Stimulated activated effector memory CD8-positive, alpha-beta T cell treated with anti-CD3 and anti-CD28 coated beads, Interleukin-12 subunit alpha, Interleukin-12 subunit beta, amount 100 ng/mL, for 72 hours (primary cell): ENCODE results near the gene TMEFF2.
"Not testable (repeated sequence)": the region's sequence is repeated elsewhere in the genome, so short reads cannot be mapped to it uniquely, and the experiment has no call there.

Source experiments
- ATAC-seq: fragments of 150-1000 bp; cut with Tn5 transposase; 2 replicates; pipeline ENCODE4 v1.10.0; 2021
- DNase-seq, 2 donors: peaks; one replicate each; pipeline ENCODE4 v3.0.0; 2021 to 2022; ENCODE audit warnings: low spot score in 2 of 2
- H3K27ac Mint-ChIP-seq: one replicate; pipeline ENCODE4 v1.8.0; 2022; ENCODE audit warnings: mild to moderate bottlenecking, mixed read lengths
- H3K36me3 Mint-ChIP-seq: one replicate; pipeline ENCODE4 v1.8.0; 2022; ENCODE audit warnings: mild to moderate bottlenecking, mixed read lengths
- H3K4me1 Mint-ChIP-seq: one replicate; pipeline ENCODE4 v1.8.0; 2022; ENCODE audit warnings: mixed read lengths
- H3K4me3 Mint-ChIP-seq: one replicate; pipeline ENCODE4 v1.8.0; 2022; ENCODE audit warnings: mild to moderate bottlenecking, mixed read lengths
- H3K9me3 Mint-ChIP-seq: one replicate; pipeline ENCODE4 v1.8.0; 2022; ENCODE audit warnings: mixed read lengths

Gene TMEFF2

DNA sequence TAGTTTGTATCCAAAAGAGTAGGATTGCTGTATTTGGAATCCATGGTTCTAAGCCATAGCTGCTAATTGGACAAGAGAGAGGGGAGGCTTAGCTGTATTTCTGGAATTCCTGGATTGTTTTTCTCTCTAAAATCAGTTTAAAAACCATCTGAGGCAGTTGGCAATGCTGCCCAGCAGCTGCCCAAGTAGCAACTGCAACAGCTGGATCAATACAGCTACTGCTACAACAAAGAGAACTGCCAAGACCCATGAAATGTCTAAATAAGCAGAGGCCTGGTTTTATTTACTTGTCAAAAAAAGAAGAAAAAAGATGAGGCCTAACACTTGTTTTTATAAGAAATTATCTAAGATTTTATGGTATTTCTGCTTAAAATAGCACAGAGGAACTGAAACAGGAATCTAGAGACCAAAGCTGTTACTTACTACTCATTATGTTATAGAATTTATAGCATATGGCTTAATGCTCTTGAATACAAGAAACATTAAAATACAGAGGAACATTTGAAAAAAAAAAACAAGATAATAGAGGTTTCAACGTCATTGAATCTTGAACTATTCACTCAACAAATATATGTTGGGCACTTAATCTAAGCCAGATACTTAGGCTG, 39.1 kb downstream of the TMEFF2 start:
- no peak overlapping the region for H3K27ac Mint-ChIP-seq
- no peak for DNase-seq
- H3K4me3 Mint-ChIP-seq: no peak overlapping the region
- no peaks in the 10 kb centered on the region for H3K9me3 Mint-ChIP-seq
- ATAC-seq: no peak
- H3K4me1 Mint-ChIP-seq: no peaks in the 10 kb centered on the region
- no peaks in the 10 kb centered on the region for H3K36me3 Mint-ChIP-seq

DNA sequence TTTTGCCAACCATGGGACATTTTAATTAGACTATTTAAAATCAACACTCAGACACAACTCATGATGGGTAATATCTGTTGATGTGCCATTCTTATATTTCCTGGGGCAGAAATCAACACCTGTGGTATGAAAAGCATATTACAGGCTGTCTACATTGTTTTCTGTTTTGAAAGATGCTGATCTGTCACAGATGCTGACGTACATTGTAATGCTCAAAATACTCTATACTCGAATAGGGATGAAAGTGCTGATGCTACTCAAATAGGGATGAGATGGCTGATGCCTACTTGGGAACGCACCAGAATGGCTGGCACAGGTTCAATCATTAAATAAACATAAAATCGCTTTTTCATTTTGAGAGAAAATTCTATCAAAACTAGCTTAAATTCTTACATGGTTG, 41.2 kb downstream of the TMEFF2 start:
- no peak overlapping the region for H3K4me3 Mint-ChIP-seq
- H3K4me1 Mint-ChIP-seq: no peaks in the 10 kb centered on the region
- H3K36me3 Mint-ChIP-seq: no peaks in the 10 kb centered on the region
- H3K9me3 Mint-ChIP-seq: no peaks in the 10 kb centered on the region
- H3K27ac Mint-ChIP-seq: no peak overlapping the region
- DNase-seq (no peak), ATAC-seq (no peak)

DNA sequence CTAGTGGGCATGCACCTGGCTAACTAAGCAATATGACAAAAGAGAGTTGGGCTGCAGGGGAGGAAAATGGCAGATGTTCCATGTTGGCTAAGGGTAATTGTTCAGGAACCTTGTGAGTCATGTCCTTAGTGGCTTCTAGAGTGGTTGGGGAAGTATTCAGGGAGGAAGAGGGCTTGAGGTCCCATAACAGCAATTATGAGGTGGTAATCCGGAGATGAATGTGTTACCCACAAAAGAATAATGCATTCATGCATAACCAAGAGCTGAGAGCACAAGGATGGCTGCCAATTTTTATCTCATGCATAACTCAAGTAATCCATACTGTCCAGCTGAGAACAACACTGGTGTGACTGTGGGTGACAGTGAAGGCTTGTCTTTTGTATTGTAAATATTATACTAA, 42.9 kb downstream of the TMEFF2 start:
- Mint-ChIP-seq H3K36me3 (no peaks in the 10 kb centered on the region), H3K4me1 (no peaks in the 10 kb centered on the region), H3K4me3 (no peak overlapping the region), H3K27ac (no peak overlapping the region), H3K9me3 (no peaks in the 10 kb centered on the region)
- no peak for DNase-seq
- ATAC-seq: peak; percentile 51

DNA sequence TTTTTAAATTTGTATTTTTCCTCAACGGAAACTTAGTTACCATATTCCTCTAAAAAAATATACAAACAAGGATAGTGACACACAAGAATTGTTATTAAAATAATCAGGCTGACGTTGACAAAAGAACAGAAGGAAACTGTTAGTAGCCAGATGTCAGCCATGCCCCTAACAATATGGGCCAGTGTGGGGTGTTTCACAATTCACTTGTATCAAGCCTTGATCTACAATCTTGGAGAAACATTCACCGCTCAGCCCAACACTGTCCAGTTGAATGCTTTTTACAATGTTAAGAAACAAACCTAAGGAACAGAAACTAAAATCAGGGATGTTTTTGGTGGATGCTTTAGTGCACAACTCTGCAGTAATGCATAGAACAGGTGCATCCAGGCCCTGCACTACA, 44.6 kb downstream of the TMEFF2 start:
- H3K9me3 Mint-ChIP-seq: no peaks in the 10 kb centered on the region
- no peak for DNase-seq
- no peaks in the 10 kb centered on the region for H3K4me1 Mint-ChIP-seq
- no peak overlapping the region for H3K27ac Mint-ChIP-seq
- no peaks in the 10 kb centered on the region for H3K36me3 Mint-ChIP-seq
- H3K4me3 Mint-ChIP-seq: no peak overlapping the region
- no peak for ATAC-seq

DNA sequence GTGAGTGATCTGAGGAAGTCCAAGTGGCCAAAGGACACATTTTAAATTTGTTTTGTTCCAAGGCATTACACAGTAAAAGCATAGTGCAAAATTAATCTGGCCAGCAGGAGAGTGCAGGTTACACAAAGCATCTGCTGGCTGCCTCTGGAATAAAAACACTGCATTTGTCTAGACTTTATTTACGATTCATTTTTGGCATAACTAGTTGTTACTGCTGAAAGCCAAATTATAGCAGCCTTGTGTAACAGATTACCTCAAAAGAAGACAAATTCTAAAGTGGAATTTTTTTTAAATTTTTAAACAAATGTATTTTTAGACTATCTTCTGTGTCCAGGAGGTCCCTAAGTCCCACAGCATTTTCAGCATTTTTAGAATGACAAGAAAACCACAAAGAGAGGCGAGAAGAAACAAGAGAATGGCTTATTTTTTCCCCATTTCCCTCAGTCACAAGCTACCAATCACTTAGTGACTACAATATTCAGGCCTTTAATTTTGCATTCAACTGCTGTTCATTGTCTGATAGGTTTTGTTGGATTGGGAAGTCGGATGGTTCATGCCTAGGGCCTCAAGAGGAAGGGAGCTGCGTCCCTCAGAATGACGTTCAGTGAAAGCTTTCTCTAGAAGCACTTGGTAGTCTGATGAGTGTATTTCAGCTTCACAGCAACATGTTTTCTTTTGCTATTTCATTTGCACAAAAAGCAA, 46.0 kb downstream of the TMEFF2 start:
- Mint-ChIP-seq H3K36me3 (no peaks in the 10 kb centered on the region), H3K4me3 (no peak overlapping the region), H3K9me3 (no peaks in the 10 kb centered on the region), H3K27ac (no peak overlapping the region), H3K4me1 (no peaks in the 10 kb centered on the region)
- ATAC-seq: no peak
- DNase-seq: no peak

DNA sequence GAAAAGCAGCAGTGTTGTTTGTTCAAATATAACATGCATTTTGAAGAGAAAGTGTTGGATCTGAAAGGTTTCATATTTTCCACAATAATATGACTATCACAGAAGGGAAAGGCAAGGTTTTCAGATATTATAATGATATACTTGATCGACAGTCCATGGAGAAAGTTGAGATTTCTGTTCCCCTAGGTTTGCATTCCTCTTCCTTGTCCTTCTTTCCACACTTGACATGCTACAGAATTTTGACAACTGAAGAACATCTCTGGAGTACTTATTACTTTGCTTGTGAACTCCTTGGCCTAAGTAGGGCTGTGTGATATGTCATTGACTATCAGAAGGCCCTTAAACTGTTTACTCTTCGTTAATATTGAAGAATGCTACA, 46.5 kb downstream of the TMEFF2 start:
- DNase-seq (no peak), ATAC-seq (no peak)
- H3K4me3 Mint-ChIP-seq: no peak overlapping the region
- H3K27ac Mint-ChIP-seq: no peak overlapping the region
- no peaks in the 10 kb centered on the region for H3K9me3 Mint-ChIP-seq
- H3K36me3 Mint-ChIP-seq: no peaks in the 10 kb centered on the region
- no peaks in the 10 kb centered on the region for H3K4me1 Mint-ChIP-seq

DNA sequence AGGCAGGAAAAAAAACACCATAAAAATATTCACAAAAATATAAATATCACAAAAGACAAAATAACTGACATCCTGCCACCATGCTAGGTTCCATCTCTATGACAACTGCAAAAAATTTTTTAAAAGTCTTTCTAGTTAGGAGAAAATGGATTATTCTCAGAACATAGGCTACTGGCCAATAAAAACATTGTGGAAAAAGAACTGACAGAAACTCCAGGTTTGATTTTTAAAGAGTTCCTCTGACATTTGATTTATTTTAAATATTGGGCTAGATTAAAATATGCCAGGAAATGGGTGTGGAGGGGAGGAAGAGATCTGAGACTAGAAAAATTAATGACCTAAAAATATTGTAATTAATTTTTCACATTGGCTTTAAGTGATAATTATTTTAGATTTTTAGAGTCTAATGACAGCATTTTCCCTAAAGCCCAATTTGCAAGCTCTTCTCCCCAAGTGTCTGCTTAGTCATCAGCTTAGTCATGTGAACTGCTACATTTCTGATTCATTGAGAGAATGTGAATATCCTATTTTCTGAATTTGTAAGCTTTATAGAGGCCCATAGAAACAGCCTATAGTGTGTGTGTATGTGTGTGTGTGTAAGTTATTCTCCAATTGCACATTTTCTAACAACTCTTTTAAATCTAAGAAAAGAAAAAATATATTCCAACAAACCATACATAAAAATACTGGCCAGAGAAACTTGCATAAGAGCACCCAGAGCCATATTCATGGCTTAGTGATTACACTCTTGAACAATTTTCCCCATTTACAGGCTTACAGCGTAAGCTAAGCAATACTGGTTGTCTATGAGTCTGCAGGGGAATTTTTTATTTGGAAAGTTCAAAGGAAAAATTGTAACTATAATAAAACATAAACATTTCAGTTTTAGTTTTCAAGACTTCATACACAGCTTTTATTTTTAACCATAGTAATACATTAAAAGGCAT, 48.4 kb downstream of the TMEFF2 start:
- Mint-ChIP-seq H3K36me3 (no peaks in the 10 kb centered on the region), H3K9me3 (no peaks in the 10 kb centered on the region), H3K27ac (no peak overlapping the region), H3K4me3 (no peak overlapping the region), H3K4me1 (no peaks in the 10 kb centered on the region)
- ATAC-seq (peak; percentile 73), DNase-seq (no peak)

DNA sequence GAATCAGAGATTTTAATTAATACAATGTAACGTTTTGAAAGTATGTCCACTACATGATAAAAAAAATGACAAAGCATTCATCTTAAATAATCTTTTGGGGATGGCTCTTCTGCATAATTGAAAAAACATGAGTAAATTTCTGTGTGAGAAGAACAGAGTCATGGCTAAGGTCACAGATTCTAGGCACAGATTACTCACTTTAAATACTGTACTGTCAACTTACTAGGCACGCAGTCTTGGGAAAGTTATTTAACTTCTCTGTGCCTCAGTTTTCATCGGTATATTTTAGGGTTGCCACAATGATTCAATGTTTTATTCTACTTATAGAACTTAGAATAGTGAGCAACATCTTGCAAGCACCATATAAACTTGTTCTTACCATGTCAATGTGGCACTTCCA, 49.2 kb downstream of the TMEFF2 start:
- H3K4me3 Mint-ChIP-seq: no peak overlapping the region
- no peaks in the 10 kb centered on the region for H3K36me3 Mint-ChIP-seq
- ATAC-seq (no peak), DNase-seq (no peak)
- no peaks in the 10 kb centered on the region for H3K9me3 Mint-ChIP-seq
- no peaks in the 10 kb centered on the region for H3K4me1 Mint-ChIP-seq
- no peak overlapping the region for H3K27ac Mint-ChIP-seq

DNA sequence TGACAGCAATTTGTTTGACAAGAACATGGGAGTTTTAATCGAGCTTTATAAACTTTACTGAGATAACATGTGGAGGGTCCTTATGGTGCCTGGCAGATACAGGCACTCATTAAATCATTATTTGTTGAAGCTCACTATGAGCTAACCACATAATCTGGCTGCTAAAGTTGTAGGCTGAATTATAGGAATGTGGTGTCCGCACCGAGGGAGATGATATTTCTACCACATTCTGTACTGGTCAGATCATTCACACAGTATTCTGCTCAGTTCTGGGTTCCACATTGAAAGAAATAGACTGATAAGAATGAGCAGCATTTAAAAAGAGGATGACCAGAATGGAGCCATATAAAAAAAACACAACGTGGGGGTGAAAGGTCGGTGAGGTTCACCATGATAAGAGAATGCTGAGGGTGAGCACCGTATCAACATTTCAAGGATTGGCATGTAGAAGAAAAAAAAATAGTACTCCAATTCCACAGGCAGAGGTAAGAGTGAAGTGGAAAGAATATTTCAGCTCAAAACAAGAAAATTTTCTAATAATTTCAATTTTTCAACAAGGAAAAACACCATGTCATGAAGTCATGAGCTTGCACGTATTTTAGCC, 54.4 kb downstream of the TMEFF2 start:
- no peaks in the 10 kb centered on the region for H3K9me3 Mint-ChIP-seq
- no peak overlapping the region for H3K4me3 Mint-ChIP-seq
- no peak overlapping the region for H3K27ac Mint-ChIP-seq
- no peak for DNase-seq
- H3K36me3 Mint-ChIP-seq: no peaks in the 10 kb centered on the region
- no peaks in the 10 kb centered on the region for H3K4me1 Mint-ChIP-seq
- ATAC-seq: no peak

DNA sequence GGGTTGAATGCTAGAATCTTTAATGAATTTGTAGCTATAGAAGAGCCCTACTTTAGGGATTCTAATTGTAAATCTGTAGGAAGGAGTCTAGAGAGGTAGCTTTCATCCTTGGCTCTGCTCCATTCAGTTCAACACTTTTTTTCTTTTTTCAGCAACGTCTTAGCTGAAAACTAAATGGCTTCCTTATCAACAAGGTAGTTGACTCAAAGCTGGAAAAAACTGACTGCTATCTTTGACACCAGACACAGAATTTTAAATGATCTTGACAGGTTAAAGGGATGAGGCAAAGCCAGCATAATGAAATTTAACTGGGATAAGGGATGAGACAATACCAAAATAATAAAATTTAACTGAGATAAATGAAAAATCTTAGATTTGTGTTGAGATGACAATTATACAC, 54.9 kb downstream of the TMEFF2 start:
- no peak overlapping the region for H3K27ac Mint-ChIP-seq
- no peak for DNase-seq
- H3K9me3 Mint-ChIP-seq: no peaks in the 10 kb centered on the region
- no peak overlapping the region for H3K4me3 Mint-ChIP-seq
- H3K36me3 Mint-ChIP-seq: no peaks in the 10 kb centered on the region
- no peaks in the 10 kb centered on the region for H3K4me1 Mint-ChIP-seq
- no peak for ATAC-seq

DNA sequence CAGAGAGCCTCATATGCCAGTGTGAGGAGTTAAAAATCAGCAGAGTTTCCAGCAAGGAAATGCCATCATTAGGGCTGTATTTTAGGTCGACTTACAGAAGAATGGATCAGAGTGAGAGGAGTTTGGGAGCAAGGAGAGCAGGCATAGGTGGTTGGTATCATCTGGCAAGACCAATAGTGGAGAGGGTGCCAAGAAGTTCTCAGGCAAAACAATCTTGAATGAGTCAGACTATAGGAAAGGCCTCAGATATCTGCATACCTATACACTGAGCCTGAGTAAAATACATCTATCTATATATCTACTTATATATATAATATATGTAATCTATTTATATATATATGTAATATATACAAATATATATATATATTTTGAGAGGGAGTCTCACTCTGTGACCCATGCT, 57.3 kb downstream of the TMEFF2 start:
- H3K27ac Mint-ChIP-seq: no peak overlapping the region
- no peak overlapping the region for H3K4me3 Mint-ChIP-seq
- H3K36me3 Mint-ChIP-seq: no peaks in the 10 kb centered on the region
- DNase-seq: no peak
- no peaks in the 10 kb centered on the region for H3K9me3 Mint-ChIP-seq
- H3K4me1 Mint-ChIP-seq: no peaks in the 10 kb centered on the region
- no peak for ATAC-seq

DNA sequence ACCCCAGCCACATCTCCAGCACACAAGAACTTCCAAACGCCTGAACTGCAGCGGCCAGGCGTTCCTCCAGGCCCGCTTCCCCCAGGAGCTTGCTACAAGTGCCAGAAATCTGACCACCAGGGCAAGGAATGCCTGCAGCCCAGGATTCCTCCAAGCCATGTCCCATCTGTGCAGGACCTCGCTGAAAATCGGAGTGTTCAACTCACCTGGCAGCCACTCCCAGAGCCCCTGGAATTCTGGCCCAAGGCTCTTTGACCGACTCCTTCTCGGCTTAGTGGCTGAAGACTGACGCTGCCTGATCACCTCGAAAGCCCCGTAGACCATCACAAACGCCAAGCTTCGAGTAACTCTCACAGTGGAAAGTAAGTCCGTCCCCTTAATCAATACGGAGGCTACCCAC, 62.1 kb downstream of the TMEFF2 start:
- not testable (repeated sequence) for H3K9me3 Mint-ChIP-seq, H3K27ac Mint-ChIP-seq, H3K4me1 Mint-ChIP-seq, H3K4me3 Mint-ChIP-seq, ATAC-seq, H3K36me3 Mint-ChIP-seq, DNase-seq

DNA sequence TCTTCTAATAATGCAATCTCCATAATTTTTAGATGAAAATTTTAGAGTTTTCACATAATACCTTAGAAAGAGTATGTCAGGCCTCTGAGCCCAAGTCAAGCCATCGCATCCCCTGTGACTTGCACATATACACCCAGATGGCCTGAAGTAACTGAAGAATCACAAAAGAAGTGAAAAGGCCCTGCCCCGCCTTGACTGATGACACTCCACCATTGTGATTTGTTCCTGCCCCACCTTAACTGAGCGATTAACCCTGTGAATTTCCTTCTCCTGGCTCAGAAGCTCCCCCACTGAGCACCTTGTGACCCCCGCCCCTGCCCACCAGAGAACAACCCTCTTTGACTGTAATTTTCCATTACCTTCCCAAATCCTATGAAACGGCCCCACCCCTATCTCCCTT, 64.4 kb downstream of the TMEFF2 start:
- H3K4me1 Mint-ChIP-seq, ATAC-seq, H3K27ac Mint-ChIP-seq, DNase-seq, H3K36me3 Mint-ChIP-seq, H3K9me3 Mint-ChIP-seq, H3K4me3 Mint-ChIP-seq: not testable (repeated sequence)

DNA sequence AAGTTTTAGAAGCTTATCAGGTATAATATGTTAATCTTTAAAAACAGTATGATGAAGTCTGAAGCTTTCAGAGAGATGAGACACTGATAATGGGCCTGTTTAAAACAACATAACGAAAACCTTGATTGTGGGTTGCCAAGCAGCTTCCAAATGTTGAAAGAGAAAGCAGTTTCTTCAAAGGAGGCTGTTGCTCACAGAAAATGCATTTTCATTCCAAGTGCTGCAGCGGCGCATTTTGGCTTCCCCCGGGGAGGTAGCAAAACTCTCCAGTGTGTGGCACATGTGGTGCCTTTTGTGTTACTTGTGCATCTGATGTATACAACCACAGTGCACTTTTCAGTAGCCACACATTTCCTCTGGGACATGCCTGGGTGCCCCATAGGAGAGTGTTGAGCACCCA, 66.1 kb downstream of the TMEFF2 start:
- Mint-ChIP-seq H3K4me3 (no peak overlapping the region), H3K27ac (no peak overlapping the region), H3K4me1 (no peaks in the 10 kb centered on the region), H3K36me3 (no peaks in the 10 kb centered on the region), H3K9me3 (no peaks in the 10 kb centered on the region)
- DNase-seq: no peak
- no peak for ATAC-seq

DNA sequence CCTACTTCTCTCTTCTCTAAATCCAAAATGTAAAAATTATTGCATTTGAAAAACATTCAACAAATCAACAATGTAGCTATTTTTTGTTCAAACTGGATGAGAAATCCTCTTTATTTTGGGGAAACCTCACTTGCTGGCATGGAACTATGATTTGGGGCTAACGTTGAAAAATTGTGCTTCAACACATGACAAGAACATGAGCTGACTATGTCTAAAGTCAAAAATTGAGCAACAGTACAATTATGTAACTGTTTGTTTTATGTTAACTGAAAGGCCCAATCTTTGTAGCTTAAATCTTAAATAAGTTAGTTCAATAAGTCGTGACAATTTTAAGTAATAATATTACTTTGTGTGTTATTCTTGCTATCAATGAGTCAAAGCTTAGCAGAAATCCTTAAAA, 67.3 kb downstream of the TMEFF2 start:
- Mint-ChIP-seq H3K9me3 (no peaks in the 10 kb centered on the region), H3K4me3 (no peak overlapping the region), H3K36me3 (no peaks in the 10 kb centered on the region), H3K27ac (no peak overlapping the region), H3K4me1 (no peaks in the 10 kb centered on the region)
- DNase-seq: no peak
- ATAC-seq: no peak
